ENCODE measurements around the gene CFAP99.

GRCh38 chr4:2497931-2498330, 79.2 kb downstream of the CFAP99 start:
- TF ChIP-seq REST (IDR thresholded peaks at IDR 0.05; ENCODE audit: unreplicated experiment): no peak
- no peak for TF ChIP-seq CTCF (conservative IDR thresholded peaks at IDR 0.05; ENCODE audit: low read depth in 2 of 2)
- TF ChIP-seq NANOG (IDR thresholded peaks at IDR 0.05; ENCODE audit: borderline replicate concordance): no peak
- no peak for TF ChIP-seq EZH2 (IDR thresholded peaks at IDR 0.05; ENCODE audit: low read depth, unreplicated experiment)
- no peak for TF ChIP-seq POLR2AphosphoS5 (IDR thresholded peaks at IDR 0.05; ENCODE audit: low read depth)

Measured in GM23338 (cell line).